Measurements from ENCODE around the gene CNTN6. TPM values are rescaled to one million over a fixed set of nuclear protein-coding genes. Genes with fewer than 3 reads are reported as not detected.

CNTN6 gene
- total RNA-seq, 1 donor: 1.3 TPM

DNA sequence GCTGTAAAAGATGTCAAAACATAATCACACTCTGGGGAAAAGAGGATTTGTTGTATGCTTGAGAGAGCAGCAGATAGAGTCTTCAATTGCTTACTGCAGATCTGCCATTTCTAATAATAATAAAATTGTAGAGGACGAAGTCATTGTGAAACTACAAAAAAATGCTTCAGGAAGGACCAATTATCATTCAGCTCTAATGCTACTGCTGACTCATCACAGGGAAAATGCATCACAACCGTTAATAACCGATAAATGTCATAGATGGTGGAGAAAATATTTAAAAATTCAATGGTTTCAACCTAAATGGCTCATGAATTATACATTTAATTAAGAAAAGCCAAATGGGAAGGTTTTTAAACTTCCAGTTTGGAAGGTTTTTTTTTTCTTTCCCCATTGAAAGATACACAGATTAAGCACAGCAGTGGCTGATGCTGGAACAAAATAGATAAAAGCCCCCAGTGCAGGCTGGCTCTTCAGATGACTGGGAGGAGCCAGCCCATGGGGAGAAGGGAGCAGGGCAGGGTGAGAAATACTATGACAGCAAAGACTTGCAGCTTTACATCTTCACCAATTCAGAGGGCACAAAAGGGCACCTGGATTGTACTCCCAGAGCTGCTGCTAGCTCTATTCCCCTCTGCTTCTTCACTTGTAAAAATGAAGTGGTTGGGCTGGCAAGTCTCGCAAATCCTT is 196.1 kb downstream of the CNTN6 start:
- no peak overlapping the region for H3K4me3 ChIP-seq (ENCODE audit: low read depth, low read length)
- TF ChIP-seq CTCF (IDR thresholded peaks at IDR 0.05; ENCODE audit: insufficient read depth, low read length): no peak
- no peak for DNase-seq (ENCODE audit: low read depth)

- DNase-seq (ENCODE audit: low read depth): no peak
- no peak for TF ChIP-seq CTCF (IDR thresholded peaks at IDR 0.05; ENCODE audit: insufficient read depth, low read length)
- H3K4me3 ChIP-seq (ENCODE audit: low read depth, low read length): no peak overlapping the region
These were observed 199.8 kb downstream of the CNTN6 start for GRCh38 chr3:1292571-1293071.

DNA sequence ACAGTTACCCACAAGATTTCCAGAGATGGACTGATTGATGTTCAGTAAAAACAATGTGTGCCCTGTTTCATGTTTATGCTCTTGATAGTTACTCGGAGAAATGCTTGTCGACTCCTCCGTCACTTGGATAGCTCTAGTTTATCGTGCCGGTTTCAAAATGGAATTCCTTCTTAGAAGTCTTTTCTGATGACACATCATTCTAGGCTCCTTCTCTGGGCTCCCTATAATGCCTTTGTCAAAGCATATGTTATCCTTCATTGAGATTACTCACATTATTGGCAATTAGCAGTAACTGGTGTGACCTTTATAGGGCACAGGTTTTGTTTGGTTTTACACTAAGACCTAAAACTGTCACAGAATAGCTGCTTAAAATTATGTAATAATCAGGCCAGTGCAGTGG is 201.8 kb downstream of the CNTN6 start:
- no peak overlapping the region for H3K4me3 ChIP-seq (ENCODE audit: low read depth, low read length)
- no peak for TF ChIP-seq CTCF (IDR thresholded peaks at IDR 0.05; ENCODE audit: insufficient read depth, low read length)
- DNase-seq (ENCODE audit: low read depth): no peak

- no peak for TF ChIP-seq CTCF (IDR thresholded peaks at IDR 0.05; ENCODE audit: insufficient read depth, low read length)
- DNase-seq (ENCODE audit: low read depth): no peak
- H3K4me3 ChIP-seq (ENCODE audit: low read depth, low read length): no peak overlapping the region
These were observed 225.6 kb downstream of the CNTN6 start for GRCh38 chr3:1318296-1319005.

GRCh38 chr3:1326546-1326945 is 233.7 kb downstream of the CNTN6 start:
- H3K4me3 ChIP-seq (ENCODE audit: low read depth, low read length): no peak overlapping the region
- DNase-seq (ENCODE audit: low read depth): no peak
- TF ChIP-seq CTCF (IDR thresholded peaks at IDR 0.05; ENCODE audit: insufficient read depth, low read length): no peak

DNA sequence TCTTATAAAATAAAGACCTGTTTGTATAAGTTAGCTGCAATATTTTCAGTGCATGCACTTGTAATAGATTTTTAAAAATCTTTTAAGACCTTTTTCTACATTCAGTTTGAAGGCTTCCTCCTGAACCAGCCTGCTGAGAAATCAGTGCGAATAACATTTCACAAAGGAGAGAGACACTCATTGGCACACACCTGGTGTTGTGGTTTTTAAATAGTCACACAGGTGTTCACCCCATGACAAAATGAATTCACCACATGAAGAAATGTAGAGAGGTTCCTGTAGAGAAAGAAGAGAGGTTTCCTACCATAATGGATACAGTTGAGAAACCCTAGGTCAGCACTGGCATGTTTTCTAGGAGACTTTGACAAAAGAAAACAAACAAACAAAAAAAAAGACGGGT is 237.3 kb downstream of the CNTN6 start:
- no peak for TF ChIP-seq CTCF (IDR thresholded peaks at IDR 0.05; ENCODE audit: insufficient read depth, low read length)
- no peak for DNase-seq (ENCODE audit: low read depth)
- no peak overlapping the region for H3K4me3 ChIP-seq (ENCODE audit: low read depth, low read length)

All from fibroblast of the aortic adventitia (primary cell).